ENCODE data around the gene RSL1D1. TPM values are rescaled to one million over a fixed set of nuclear protein-coding genes. Genes with fewer than 3 reads are reported as not detected.
A peak's percentile ranks its signal among the peaks of the same experiment; 100 is the strongest.
"Not testable (repeated sequence)": the region's sequence is repeated elsewhere in the genome, so short reads cannot be mapped to it uniquely, and the experiment has no call there.

RSL1D1 gene
- total RNA-seq, 1 experiment from 2014 or later = 216 TPM

DNA sequence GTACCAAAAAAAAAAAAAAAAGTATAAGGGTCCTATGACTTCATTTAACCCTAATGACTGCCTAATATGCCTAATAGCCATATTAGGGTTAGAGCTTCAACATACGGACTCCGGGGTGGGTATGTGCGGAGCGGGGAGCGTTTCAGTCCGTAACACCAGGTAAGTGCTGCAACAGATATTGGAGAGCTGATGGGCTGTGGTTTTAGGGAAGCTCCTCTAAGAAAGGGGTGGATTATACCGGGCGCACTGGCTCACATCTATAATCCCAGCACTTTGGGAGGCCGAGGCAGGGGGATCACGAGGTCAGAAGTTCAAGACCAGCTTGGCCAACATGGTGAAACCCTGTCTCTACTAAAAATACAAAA is 52.3 kb downstream of the RSL1D1 start:
- no peak for DNase-seq (ENCODE audit: low read depth)

DNA sequence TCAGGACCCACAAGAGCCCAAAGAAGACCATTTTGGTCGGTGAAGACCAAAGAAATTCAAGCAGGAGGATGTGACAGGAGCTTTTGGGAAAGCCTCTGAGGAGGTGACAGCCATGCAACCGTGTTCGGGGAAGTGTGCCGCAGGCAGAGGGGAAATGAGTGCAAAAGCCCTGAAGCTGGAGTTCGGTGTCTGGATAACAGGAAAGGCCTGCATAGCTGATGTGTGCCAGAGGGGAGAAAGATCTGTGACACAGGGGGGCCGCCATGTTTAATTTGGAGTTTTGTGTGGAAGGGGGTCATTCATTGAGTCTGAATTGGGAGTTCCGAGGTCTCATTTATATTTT is 53.4 kb downstream of the RSL1D1 start:
- no peak for DNase-seq (ENCODE audit: low read depth)

DNA sequence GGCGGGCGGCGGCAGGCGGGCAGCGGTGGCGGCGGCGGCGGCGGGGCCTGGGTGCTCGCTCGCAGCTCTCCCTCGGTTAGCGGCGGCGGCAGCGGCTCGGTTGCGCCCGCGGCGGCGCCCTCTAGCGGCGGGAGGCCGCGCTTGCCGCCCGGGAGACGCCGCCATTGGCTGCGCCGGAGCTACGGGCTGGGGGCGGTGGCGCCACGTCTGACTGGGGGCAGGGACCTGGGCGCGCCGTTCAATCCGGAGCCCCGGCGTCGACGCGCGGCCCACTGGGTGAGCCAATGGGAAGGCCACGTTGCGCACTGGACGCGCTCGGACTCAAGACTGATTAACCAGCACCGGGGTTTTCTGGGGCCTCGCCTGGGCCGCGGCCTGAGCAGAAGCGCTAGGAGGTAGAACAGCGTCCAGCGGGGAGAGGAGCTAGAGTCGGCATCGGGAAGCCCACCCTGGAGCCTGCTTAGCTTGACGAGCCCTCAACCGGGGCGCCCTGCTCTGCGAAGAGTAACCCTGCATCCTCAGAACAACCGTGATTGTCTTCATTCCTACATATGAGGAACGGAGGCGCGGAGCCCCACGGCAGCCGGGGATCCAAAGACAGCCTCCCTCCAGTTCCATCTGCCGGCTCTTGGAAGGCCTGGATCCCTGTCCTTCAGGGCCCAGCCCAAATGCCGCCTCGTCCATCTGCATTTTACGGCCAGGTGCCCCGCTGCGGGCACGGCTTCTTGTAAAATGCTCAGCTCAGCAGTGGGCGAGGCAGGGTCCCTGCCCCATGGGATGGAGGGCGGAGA is 54.0 kb downstream of the RSL1D1 start, which contains the start of gene ZC3H7A:
ZC3H7A (minus strand) TSS at position 93 of the 791 bp plus-strand sequence. CDS start 14,904 bp downstream, outside the sequence.
- peak; percentile 95 for DNase-seq (ENCODE audit: low read depth)

DNA sequence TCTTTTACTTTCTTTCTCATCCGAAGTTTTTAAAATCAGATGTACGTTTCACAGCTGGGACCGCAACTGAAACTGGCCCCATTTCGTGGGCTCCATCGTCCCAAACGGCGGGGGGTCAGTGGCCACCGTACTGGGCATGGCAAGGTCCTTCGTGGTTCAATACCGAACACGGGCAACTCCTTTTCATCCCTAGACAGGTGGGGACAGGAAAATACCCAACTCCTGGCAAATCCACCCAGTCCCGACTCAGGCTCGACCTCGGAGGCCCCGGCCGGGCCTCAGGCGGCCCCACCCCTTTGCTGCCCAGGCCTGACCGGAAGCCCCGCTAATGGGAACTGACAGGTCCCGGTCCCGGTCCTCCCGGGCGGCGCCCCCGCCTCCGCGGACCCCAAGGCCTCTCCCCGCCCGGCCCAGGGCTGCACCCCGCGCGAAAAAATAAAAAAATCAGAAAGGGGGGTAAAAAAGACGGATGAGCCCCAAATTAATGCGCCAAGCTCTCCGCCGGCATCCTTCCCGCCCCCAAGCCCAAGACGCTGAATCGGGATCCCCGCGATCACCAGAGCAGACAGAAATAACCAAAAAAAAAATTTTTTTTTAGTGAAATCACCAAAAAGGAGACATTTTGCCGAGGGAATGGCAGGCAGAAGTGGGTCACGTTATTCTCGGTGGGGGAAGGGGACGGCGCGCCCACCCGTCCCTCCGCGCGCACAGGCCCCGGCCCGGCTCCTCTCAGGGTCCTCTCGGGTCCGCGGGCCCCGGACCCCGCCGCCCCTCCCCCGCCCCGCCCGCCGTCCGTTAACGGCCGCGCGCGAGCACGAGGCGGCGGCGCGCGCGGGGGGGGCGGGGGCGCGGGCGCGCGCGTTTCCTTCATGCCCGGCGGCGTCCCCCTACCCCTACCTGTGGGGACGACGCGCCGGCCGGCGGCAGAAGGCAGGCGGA is 54.8 kb downstream of the RSL1D1 start:
- no peak for DNase-seq (ENCODE audit: low read depth)

DNA sequence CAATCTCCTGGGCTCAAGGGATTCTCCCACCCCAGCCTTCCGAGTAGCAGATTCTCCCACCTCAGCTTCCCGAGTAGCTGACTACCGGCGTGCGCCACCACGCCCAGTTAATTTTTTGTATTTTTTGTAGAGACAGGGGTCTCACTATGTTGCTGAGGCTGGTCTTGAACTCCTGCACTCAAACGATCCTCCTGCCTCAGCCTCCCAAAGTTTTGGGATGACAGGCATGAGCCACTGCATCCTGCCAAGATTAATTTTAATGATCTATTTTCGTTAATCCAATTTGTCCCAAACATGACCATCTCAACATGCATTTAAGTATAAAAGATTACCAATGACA is 55.5 kb downstream of the RSL1D1 start:
- no peak for DNase-seq (ENCODE audit: low read depth)

DNA sequence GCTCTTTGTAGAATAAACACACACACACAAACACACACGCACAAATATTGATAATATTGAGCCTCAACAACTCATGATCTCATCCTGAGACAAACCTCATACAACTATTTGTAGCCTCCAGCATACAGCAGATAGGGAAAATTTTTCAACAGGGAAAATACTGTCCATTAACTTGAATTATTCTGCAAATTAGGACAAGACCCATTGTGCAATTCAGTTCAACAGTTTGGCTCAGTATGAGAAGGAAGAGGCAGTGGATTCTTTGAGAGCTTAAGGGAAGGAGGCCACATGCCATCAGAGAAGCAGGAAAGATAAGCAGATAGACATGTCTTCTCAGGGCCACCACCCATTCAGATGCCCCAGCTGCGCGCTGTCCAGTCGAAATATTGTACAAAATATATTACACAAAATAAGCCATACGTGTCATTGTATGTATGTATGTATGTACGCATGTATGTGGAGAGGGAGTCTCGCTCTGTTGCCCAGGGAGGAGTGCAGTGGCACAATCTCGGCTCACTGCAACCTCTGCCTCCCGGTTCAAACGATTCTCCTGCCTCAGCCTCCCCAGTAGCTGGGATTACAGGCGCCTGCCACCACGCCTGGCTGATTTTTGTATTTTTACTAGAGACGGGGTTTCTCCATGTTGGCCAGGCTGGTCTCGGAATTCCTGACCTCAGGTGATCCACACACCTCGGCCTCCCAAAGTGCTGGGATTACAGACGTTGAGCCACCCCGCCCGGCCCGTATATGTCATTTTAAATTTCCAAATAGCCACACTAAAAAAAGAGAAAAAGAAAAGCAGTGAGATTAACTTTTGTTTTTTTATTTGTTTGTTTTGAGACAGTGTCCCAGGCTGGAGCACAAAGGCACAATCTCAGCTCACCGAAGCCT is 56.1 kb downstream of the RSL1D1 start:
- no peak for DNase-seq (ENCODE audit: low read depth)

DNA sequence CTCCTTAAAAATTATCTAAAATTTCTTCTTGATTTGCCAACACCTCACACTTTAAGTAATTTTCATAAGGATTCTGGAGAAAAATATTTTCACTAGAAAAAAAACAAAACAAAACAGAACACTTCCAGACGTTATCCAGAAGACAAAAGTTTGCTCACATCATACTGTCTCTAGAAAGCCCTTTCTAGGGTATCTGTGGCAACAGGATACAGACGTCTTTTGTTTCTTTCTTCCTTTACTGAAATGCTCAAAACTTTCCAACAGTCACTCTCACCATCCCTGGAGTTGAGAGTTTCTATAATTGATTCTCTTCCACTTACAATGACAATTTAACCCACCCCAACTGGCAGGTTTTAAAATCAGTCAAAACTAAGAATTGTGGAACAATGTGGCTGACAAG is 56.9 kb downstream of the RSL1D1 start:
- DNase-seq (ENCODE audit: low read depth) = no peak

DNA sequence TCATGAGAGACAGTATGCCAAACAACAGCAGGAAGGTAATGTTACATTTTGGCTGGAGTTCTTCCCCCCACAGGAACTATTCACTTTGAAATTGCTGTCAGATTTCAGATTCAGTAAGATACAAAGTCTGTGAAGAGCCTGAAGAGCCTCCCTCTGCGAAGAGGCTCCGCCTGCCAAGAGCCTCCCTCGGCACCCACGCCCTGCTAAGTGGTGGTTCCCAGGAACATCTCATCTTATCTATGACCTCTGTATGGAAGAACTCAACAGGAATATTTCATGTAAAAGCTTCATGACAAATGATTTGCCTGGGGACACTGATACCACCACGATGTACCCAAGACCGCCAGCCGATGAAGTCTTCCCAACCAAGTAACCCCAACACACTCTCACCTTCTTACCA is 57.5 kb downstream of the RSL1D1 start:
- no peak for DNase-seq (ENCODE audit: low read depth)

DNA sequence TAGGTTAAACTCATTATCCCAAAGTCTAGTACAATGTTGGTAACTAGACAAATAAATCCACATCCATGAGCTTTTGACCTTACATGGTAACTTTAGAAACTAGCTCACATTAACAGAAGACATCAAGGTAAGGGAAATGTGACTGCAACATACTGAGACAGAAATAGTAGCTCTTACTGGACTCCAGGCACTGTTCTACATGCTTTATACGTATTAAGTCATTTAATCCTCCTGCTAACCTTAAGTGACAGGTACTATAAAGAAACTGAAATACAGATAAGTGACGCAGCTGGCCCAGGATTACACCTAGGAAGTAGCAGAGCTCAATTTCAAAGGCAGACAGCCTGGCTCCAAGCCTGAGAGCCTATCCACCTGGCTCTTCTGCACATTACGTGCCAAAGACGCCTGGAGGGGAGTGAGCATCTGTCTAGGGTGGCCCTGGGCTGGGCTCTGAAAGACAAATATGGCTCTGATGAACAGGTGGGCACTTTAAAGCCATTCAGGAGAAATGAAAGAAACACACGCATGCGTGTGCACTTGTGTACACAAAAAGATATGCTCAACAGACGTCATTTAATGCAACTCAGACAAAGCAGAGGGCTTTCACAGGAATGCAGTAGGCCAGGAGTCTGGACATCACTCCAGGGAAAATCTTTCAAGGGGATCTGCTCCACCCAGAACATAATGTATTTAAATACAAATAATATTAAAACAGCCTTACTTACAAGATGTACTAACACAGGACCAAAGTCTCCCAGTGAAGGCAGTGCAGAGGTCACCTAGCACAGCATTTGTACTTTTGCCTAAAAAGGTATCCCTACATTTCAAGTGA is 58.7 kb downstream of the RSL1D1 start:
- no peak for DNase-seq (ENCODE audit: low read depth)

DNA sequence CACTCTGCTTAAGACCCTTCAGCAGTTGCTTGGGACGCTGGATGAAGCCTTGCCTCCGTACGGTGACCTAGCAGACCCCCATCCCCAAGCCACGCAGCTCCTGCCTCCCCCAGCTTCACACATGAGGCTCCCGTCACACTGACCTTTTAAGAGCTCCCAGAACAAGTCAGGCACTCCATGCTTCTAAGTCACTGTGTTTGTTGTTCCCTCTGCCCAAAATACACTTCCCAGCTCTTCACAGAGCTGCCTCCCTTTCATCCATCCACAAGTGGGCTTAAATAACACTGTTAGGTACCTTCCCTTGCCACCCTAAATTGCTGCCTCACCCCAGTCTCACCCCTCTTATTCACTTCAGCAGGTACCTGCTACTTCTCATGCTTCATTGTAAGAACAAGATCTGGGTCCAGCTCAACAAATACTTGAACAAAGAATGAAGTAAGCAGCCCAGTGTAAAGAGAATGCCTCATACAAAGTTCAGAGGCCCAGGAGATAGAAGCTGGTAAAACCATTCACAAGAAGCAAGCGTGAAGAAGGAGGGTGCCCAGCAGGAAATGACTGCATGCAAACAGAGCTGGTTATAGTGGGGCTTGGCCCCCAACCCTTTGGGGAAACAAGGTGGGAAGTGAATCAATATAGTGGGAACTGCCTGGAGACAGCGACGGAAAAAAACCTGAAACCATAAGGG is 60.1 kb downstream of the RSL1D1 start:
- no peak for DNase-seq (ENCODE audit: low read depth)

DNA sequence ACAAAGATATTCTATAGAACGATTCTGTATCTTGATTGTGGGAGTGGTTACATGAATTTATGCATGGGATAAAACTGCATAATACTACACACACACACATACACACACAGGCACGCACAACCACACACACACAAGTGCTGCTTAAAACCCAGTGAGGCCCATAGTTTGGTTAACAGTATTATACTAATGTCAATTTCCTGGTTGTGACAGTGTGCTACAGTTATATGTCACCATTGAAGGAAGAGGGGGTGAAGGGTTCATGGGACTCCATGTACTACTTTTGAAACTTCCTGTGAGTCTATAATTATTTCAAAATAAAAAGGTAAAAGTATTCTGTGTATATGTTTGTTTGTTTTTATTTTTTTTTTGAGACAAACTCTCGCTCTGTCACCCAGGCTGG is 62.4 kb downstream of the RSL1D1 start:
- no peak for DNase-seq (ENCODE audit: low read depth)

DNA sequence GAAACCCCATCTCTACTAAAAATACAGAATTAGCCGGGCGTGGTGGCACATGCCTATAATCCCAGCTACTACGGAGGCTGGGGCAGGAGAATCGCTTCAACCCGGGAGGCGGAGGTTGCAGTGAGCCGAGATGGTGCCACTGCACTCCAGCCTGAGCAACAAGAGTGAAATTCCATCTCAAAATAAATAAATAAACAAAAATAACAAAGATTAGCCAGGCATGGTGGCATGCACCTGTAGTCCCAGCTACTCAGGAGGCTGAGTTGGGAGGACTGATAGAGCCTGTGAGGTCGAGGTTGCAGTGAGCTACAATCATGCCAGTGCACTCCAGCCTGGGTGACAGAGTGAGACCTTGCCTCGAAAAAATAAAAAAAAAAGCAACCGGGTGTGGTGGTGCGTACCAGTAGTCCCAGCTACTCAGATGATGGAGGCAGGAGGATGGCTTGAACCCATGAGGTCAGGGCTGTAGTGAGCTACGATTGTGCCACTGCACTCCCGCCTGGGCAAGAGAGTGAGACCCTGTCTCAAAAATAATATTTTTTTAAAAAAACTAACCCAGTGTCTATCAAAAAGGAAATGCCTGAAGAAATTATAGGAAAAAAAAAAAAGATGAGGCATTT is 66.3 kb downstream of the RSL1D1 start:
- DNase-seq (ENCODE audit: low read depth) = not testable (repeated sequence)

DNA sequence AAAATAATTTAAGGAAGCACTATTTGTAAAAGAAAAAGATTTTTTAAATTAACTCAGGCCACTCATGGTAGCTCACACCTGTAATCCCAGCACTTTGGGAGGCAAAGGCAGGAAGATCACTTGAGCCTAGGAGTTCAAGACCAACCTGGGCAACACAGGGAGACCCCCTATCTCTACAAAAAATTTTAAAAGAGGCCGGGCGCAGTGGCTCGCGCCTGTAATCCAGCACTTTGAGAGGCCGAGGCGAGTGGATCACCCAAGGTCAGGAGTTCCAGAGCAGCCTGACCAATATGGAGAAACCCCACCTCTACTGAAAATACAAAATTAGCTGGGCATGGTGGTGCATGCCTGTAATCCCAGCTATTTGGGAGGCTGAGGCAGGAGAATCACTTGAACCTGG is 67.0 kb downstream of the RSL1D1 start:
- DNase-seq (ENCODE audit: low read depth) = not testable (repeated sequence)

DNA sequence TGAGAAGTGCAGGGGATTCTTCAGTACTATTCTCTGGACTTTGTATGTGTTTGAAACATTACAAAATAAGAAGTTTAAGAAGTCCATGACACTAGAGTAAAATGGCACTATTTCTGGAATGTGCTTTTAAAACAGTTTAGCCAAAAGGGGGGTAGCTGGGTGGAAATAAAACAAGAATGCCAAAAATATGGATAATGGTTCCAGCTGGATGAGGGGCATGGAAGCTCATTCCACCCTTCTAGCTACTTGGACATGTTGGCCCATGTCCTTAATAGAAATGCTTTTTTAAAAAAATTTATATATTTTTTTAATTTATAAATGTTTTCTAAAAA is 67.3 kb downstream of the RSL1D1 start:
- DNase-seq (ENCODE audit: low read depth) = no peak

Other genes starting within 250 kb of the RSL1D1 start
- 10.2 and 12.4 TPM in 2 replicates for gene SNN, start 183.1 kb downstream of the RSL1D1 start, total RNA-seq (2014; rRNA removed)
- 27.3 and 31.0 TPM in 2 replicates for gene TXNDC11, start 108.7 kb downstream of the RSL1D1 start, total RNA-seq (2014; rRNA removed)
- gene ZC3H7A, start 54.3 kb downstream of the RSL1D1 start, total RNA-seq (2014; rRNA removed) = 26.5 and 42.4 TPM in 2 replicates
- 98.0 and 101 TPM in 2 replicates for gene GSPT1, start 64.4 kb upstream of the RSL1D1 start, total RNA-seq (2014; rRNA removed)
- gene NPIPB2, start 90.5 kb upstream of the RSL1D1 start, total RNA-seq (2014; rRNA removed) = 1.2 and 1.7 TPM in 2 replicates
- not detected in 2 replicates for gene TNFRSF17, start 113.7 kb upstream of the RSL1D1 start, total RNA-seq (2014; rRNA removed)
- 3.7 and 5.0 TPM in 2 replicates for gene SNX29, start 125.2 kb upstream of the RSL1D1 start, total RNA-seq (2014; rRNA removed)